GM06990 (cell line): ENCODE results near the gene PRKCE.

ENCODE experiments used
- DNase-seq: peaks from one replicate; pipeline ENCODE4 v3.0.0-alpha.2; 2011; ENCODE audit not compliant: insufficient read length; ENCODE audit errors: extremely low read depth
- H3K27me3 ChIP-seq: replicated peaks from 2 replicates; pipeline ENCODE4 v1.6.0; 2011; ENCODE audit warnings: low read length; ENCODE audit not compliant: control insufficient read depth, insufficient read depth
- H3K36me3 ChIP-seq: 2 replicates; pipeline ENCODE4 v1.5.1; 2011; ENCODE audit warnings: low read length; ENCODE audit not compliant: control insufficient read depth, insufficient read depth
- H3K4me3 ChIP-seq: replicated peaks from 2 replicates; pipeline ENCODE4 v1.5.1; 2011; ENCODE audit warnings: low read depth, mild to moderate bottlenecking, control low read depth, low read length
- TF ChIP-seq, protein P1 (sequence below): IDR thresholded peaks from 2 replicates; pipeline ENCODE4 v1.5.1; 2011; ENCODE audit warnings: low read length, control low read depth, mild to moderate bottlenecking, inconsistent platforms; ENCODE audit not compliant: insufficient read depth, poor library complexity, severe bottlenecking

PRKCE gene

DNA sequence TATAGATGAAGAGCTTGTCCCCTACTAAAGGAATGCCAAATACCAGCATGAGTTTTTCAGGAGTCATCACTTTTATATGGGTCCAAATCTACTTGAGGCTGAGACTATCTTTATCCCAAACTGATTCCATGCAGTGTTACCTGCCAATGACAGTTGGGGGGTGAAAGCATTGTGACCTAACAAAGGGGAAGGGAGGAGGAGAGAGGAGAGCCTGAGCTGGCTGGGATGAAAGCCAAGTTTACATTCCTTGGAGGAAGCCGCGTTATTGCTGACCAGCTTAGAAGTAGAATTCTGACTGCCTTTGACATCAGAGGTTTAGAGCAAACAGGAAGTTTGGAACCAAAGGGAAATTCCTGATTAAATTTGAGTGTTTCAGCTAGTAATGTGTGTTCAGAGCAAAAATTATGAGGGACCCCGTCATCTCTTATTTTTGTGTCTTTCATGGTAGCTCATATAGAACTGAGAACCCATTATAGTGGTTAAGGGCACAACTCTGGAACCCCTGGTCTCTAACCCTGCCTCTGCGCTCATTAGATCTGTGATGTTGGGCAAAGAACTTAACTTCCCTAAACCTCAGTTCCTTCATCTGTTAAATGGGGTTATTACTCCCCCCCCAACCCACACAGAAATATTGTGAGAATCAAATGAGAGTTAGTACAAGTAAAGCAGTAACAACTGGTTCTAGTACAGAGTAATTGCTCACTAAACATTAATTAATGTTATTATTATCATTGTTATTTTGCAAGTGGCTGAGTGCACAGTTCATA is 446.4 kb downstream of the PRKCE start:
- Histone ChIP-seq H3K36me3 (no peaks in the 10 kb centered on the region), H3K27me3 (no peaks in the 10 kb centered on the region), H3K4me3 (no peak overlapping the region)
- TF ChIP-seq, protein P1, sequence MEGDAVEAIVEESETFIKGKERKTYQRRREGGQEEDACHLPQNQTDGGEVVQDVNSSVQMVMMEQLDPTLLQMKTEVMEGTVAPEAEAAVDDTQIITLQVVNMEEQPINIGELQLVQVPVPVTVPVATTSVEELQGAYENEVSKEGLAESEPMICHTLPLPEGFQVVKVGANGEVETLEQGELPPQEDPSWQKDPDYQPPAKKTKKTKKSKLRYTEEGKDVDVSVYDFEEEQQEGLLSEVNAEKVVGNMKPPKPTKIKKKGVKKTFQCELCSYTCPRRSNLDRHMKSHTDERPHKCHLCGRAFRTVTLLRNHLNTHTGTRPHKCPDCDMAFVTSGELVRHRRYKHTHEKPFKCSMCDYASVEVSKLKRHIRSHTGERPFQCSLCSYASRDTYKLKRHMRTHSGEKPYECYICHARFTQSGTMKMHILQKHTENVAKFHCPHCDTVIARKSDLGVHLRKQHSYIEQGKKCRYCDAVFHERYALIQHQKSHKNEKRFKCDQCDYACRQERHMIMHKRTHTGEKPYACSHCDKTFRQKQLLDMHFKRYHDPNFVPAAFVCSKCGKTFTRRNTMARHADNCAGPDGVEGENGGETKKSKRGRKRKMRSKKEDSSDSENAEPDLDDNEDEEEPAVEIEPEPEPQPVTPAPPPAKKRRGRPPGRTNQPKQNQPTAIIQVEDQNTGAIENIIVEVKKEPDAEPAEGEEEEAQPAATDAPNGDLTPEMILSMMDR, result no peak
- no peak for DNase-seq

DNA sequence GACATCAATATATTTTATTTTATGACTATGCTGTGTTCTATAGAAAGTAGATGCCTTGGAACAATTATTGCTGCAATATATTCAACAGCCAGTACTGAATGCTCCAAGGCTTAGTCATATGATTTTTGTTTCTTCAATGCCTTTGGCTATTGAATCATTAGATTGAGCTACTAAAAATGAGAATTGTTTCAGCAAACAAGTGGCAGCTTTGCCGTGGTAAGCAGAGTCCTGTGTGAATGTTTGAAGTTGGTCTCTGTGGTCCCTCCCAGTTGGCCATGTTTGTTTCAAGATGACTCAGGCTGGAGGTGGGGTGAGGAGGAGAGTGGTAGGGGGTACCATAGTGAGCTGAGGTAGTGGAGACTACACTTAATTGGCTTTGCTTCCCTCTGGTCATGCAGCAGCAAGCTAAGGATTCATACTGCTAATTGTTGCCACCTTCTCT is 447.2 kb downstream of the PRKCE start:
- Histone ChIP-seq H3K4me3 (no peak overlapping the region), H3K36me3 (no peaks in the 10 kb centered on the region), H3K27me3 (no peaks in the 10 kb centered on the region)
- DNase-seq, result no peak
- TF ChIP-seq, protein P1, result no peak

DNA sequence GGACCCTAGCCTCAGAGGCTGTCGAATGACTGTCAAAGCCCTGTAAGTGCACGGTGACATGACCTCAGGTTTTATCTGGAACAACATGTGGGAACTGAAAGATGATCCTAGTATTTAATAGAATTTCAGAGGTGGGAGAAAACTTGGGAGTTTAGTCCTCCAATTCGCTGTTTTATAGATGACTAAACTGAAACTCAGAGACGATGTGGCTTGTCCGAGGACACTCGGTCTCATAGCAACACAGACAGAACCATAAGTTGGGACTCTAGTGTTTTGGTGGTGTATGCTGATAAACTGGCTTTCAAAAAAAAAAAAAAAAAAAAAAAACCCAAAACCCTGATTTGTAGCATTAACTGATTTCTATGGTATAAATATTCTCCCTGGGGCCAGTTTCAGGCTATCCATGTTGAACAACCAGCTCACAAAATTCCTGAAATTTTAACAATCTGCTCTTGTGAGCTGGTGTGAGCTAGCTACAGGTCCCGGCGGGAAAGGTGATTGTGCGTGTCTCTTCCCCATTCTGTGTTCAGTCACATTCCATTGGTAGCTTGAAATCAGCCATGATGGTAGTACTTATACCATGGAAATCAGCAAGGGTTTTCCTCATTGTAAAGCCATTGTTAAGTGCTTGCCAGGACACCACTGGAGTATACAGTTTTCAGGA is 450.2 kb downstream of the PRKCE start:
- Histone ChIP-seq H3K4me3 (no peak overlapping the region), H3K27me3 (no peaks in the 10 kb centered on the region), H3K36me3 (no peaks in the 10 kb centered on the region)
- TF ChIP-seq, protein P1, result no peak
- DNase-seq, result no peak

DNA sequence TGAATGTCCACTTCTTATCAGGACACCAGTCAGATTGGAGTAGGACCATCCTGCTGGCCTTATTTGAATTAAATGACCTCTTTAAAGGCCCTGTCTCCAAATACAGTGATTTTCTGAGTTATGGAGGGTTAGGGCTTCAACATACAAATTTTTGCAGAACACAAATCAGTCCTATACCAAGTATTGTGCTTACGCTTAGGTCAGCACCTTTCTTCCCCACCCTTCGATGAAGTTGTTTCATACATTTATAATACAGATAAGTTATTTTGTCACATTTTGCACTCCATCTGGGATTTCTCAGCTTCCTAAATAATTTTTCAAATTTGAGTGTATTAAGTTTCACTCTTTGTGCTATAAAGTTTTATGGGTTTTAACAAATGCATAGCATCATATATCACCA is 455.2 kb downstream of the PRKCE start:
- Histone ChIP-seq H3K27me3 (no peaks in the 10 kb centered on the region), H3K4me3 (no peak overlapping the region), H3K36me3 (no peaks in the 10 kb centered on the region)
- TF ChIP-seq, protein P1, result no peak
- no peak for DNase-seq

DNA sequence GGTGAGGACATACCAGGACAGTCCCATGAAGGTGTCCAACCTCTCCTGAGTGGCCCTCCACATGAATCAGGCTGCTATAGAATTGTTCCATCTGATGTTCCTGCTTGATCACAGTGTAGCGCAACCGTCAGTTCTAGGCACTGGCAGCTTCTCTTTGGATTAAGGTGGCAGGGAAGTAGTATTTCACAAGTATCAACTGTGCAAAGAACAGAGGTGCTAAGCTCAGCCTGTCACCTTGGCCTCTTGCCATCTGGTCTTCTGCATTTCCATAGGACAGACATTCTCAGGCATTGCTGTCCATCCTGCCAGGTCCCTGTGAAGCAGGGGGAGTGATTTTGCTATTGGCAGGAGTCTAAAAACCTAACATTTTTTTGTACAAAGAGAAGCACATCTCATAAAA is 463.5 kb downstream of the PRKCE start:
- H3K36me3 ChIP-seq, result no peaks in the 10 kb centered on the region
- no peak for DNase-seq
- H3K27me3 ChIP-seq, result no peaks in the 10 kb centered on the region
- TF ChIP-seq, protein P1, result no peak
- no peak overlapping the region for H3K4me3 ChIP-seq
